SK-N-SH (cell line): Measurements from ENCODE around the gene NHERF2. TPM values are rescaled to one million over a fixed set of nuclear protein-coding genes. Genes with fewer than 3 reads are reported as not detected.

Experiments
- CTCF ChIA-PET: fragments of 300-600, 350-600 bp; formaldehyde crosslinking; extraction: SDS; loops from one replicate; lab custom pipeline; 2021; lab: Yijun Ruan, JAX
- POLR2A ChIA-PET: fragments of 350-600 bp; sonication (Branson Sonifier 250); formaldehyde crosslinking; extraction: SDS; loops from one replicate; lab custom pipeline; 2020; ENCODE audit warnings: antibody characterized with exemption, inconsistent platforms; lab: Yijun Ruan, JAX
- DNase-seq: peaks from one replicate; pipeline ENCODE4 v3.0.0; 2012
- H2AFZ ChIP-seq: fragments of 200-600 bp; sonication (generic); 2 replicates; pipeline ENCODE4 v1.8.1; 2016; ENCODE audit warnings: antibody characterized with exemption, mild to moderate bottlenecking, low read depth
- H3F3A ChIP-seq: fragments of 200-600 bp; sonication (generic); replicated peaks from 2 replicates; pipeline ENCODE3; 2016; ENCODE audit warnings: antibody characterized with exemption, mild to moderate bottlenecking; ENCODE audit not compliant: insufficient read depth
- H3K27ac ChIP-seq, 2 experiments: fragments of 200-500 bp in 1 of 2; fragments of 200-600 bp in 1 of 2; sonication (Bioruptor generic) in 1 of 2; sonication (generic), shearing (Covaris generic) in 1 of 2; 2 replicates each; pipeline versions ENCODE4 v1.5.1 to v1.6.1; 2014 to 2016; ENCODE audit warnings: low read depth in 2 of 2, inconsistent platforms in 1 of 2, low read length in 1 of 2, mild to moderate bottlenecking in 1 of 2, mixed read lengths in 1 of 2
- H3K27me3 ChIP-seq: fragments of 200-600 bp; sonication (generic), shearing (Covaris generic); 2 replicates; pipeline ENCODE4 v1.6.1; 2016; ENCODE audit warnings: mixed run types; ENCODE audit not compliant: insufficient read depth
- H3K36me3 ChIP-seq, 2 experiments: fragments of 200-500 bp in 1 of 2; fragments of 200-600 bp in 1 of 2; sonication (Bioruptor generic) in 1 of 2; sonication (generic) in 1 of 2; replicated peaks in 1 of 2; 2 replicates each; pipeline versions ENCODE3 to v1.5.1; 2014 to 2016; ENCODE audit warnings: low read length in 1 of 2, mild to moderate bottlenecking in 1 of 2; ENCODE audit not compliant: insufficient read depth in 2 of 2, control insufficient read depth in 1 of 2
- H3K4me1 ChIP-seq, 2 experiments: fragments of 200-500 bp in 1 of 2; fragments of 200-600 bp in 1 of 2; sonication (Bioruptor generic) in 1 of 2; sonication (generic), shearing (Covaris generic) in 1 of 2; 2 replicates each; pipeline versions ENCODE4 v1.5.1 to v1.6.1; 2014 to 2016; ENCODE audit warnings: low read depth in 1 of 2, low read length in 1 of 2, mixed run types in 1 of 2; ENCODE audit not compliant: insufficient read depth in 2 of 2, control insufficient read depth in 1 of 2
- H3K4me2 ChIP-seq: fragments of 200-600 bp; sonication (generic), shearing (Covaris generic); 2 replicates; pipeline ENCODE4 v1.6.1; 2017; ENCODE audit warnings: mixed run types
- H3K4me3 ChIP-seq, 2 experiments: fragments of 200-500 bp in 1 of 2; fragments of 200-600 bp in 1 of 2; sonication (Bioruptor generic) in 1 of 2; sonication (generic), shearing (Covaris generic) in 1 of 2; 2 replicates each; pipeline versions ENCODE4 v1.5.1 to v1.8.1; 2014 to 2016; ENCODE audit warnings: low read depth in 2 of 2, inconsistent platforms in 1 of 2, low read length in 1 of 2, mild to moderate bottlenecking in 1 of 2, mixed read lengths in 1 of 2, moderate library complexity in 1 of 2
- H3K79me2 ChIP-seq: fragments of 200-600 bp; sonication (generic); 2 replicates; pipeline ENCODE4 v1.8.1; 2017; ENCODE audit warnings: mild to moderate bottlenecking; ENCODE audit not compliant: insufficient read depth
- H3K9ac ChIP-seq: fragments of 200-600 bp; sonication (generic); 2 replicates; pipeline ENCODE4 v1.6.1; 2017; ENCODE audit warnings: mixed run types
- H3K9me2 ChIP-seq: fragments of 200-600 bp; sonication (generic); 2 replicates; pipeline ENCODE4 v1.6.1; 2017; ENCODE audit warnings: mixed run types
- H3K9me3 ChIP-seq: fragments of 200-600 bp; sonication (generic); 2 replicates; pipeline ENCODE4 v1.6.1; 2017; ENCODE audit warnings: mixed run types, mild to moderate bottlenecking, moderate library complexity
- H4K20me1 ChIP-seq: fragments of 200-600 bp; sonication (generic); 2 replicates; pipeline ENCODE4 v1.6.1; 2017; ENCODE audit warnings: mild to moderate bottlenecking, mixed run types; ENCODE audit not compliant: insufficient read depth
- CTCF ChIP-seq: fragments of 200-600 bp; sonication (generic); IDR thresholded peaks from 2 replicates; pipeline ENCODE4 v1.6.1; 2017; ENCODE audit warnings: antibody characterized with exemption, mild to moderate bottlenecking, moderate library complexity
- ELF1 ChIP-seq: IDR thresholded peaks from 2 replicates; pipeline ENCODE4 v1.4.0; 2012
- EP300 ChIP-seq, 2 experiments: IDR thresholded peaks; 2 replicates each; pipeline versions ENCODE4 v1.4.0 to v1.6.1; 2012; ENCODE audit warnings: borderline replicate concordance in 1 of 2, low read depth in 1 of 2, low read length in 1 of 2
- EZH2phosphoT487 ChIP-seq: fragments of 200-600 bp; sonication (generic); IDR thresholded peaks from 2 replicates; pipeline ENCODE4 v1.6.1; 2017; ENCODE audit warnings: low read depth, mixed run types, mild to moderate bottlenecking, antibody characterized with exemption, moderate library complexity, borderline replicate concordance
- FOXJ3 ChIP-seq: sonication (generic); formaldehyde crosslinking; IDR thresholded peaks from 2 replicates; pipeline ENCODE4 v1.5.1; 2020; ENCODE audit warnings: mild to moderate bottlenecking, missing genetic modification reagents
- GATA2 ChIP-seq: sonication (generic); formaldehyde crosslinking; IDR thresholded peaks from 2 replicates; pipeline ENCODE4 v1.5.0; 2020; ENCODE audit warnings: mild to moderate bottlenecking, missing genetic modification reagents
- JUND ChIP-seq: IDR thresholded peaks from 2 replicates; pipeline ENCODE4 v1.4.0; 2012
- MAX ChIP-seq: IDR thresholded peaks from 2 replicates; pipeline ENCODE4 v1.4.0; 2012; ENCODE audit warnings: low read depth
- NFIC ChIP-seq: IDR thresholded peaks from 2 replicates; pipeline ENCODE4 v1.4.0; 2012; ENCODE audit warnings: borderline replicate concordance
- NRF1 ChIP-seq: IDR thresholded peaks from 2 replicates; pipeline ENCODE4 v1.6.1; 2012; ENCODE audit warnings: low read depth, mild to moderate bottlenecking, low read length
- POLR2AphosphoS5 ChIP-seq: IDR thresholded peaks from 2 replicates; pipeline ENCODE4 v1.6.1; 2012; ENCODE audit warnings: low read depth, low read length
- REST ChIP-seq: IDR thresholded peaks from 2 replicates; pipeline ENCODE4 v1.6.1; 2012; ENCODE audit warnings: mild to moderate bottlenecking, low read depth, low read length, moderate library complexity
- RXRA ChIP-seq: IDR thresholded peaks from 2 replicates; pipeline ENCODE4 v1.4.0; 2012; ENCODE audit warnings: low read depth, mild to moderate bottlenecking, borderline replicate concordance
- SIN3A ChIP-seq: IDR thresholded peaks from 2 replicates; pipeline ENCODE4 v1.6.1; 2012; ENCODE audit warnings: low read depth, mild to moderate bottlenecking, low read length, moderate library complexity, borderline replicate concordance
- SMC3 ChIP-seq: IDR thresholded peaks from 2 replicates; pipeline ENCODE4 v1.6.1; 2012; ENCODE audit warnings: low read depth, low read length, improper control_type of control experiment
- TCF12 ChIP-seq: IDR thresholded peaks from 2 replicates; pipeline ENCODE4 v1.4.0; 2012
- USF1 ChIP-seq: IDR thresholded peaks from 2 replicates; pipeline ENCODE4 v1.4.0; 2012; ENCODE audit warnings: low read depth, borderline replicate concordance
- ZBTB33 ChIP-seq: IDR thresholded peaks from 2 replicates; pipeline ENCODE4 v1.4.0; 2012; ENCODE audit warnings: low read depth, borderline replicate concordance
- WGBS: methylation state at CpG from one replicate; pipeline ENCODE4 v1.1.6; 2017; ENCODE audit warnings: low lambda C conversion rate; 5-methylcytosine and 5-hydroxymethylcytosine counted together
- polyA plus RNA-seq, 3 experiments: library from polyadenylated mRNA; depleted of rRNA; stranded (reverse); fragments of >200 nt; gene quantifications; 2 replicates each; pipeline ENCODE4 v1.2.3, GENCODE V29; 2012

NHERF2 gene
- polyA plus RNA-seq, 1 of the 3 experiments (the other 2 are of a cell fraction), result 53.8 TPM

GRCh38 chr16:2015117-2015946, 11.4 kb upstream of the NHERF2 start:
- no peak for DNase-seq
- no peak overlapping the region for H3K9ac ChIP-seq
- H3K4me3 ChIP-seq, result no peak overlapping the region
- peaks cover 0 to 5% of the 10 kb centered on the region in 2 experiments; a peak in 1 of 4 replicates for H3K4me1 ChIP-seq
- H3K36me3 ChIP-seq, result no peaks in the 10 kb centered on the region
- no peaks in the 10 kb centered on the region for H3K9me2 ChIP-seq
- ChIA-PET POLR2A (interaction anchor here (0.7 kb wide), 1 partner anchor 138 kb away, joined by 3 read pairs; no protein-coding TSS in a partner anchor), CTCF (interaction anchor here (0.7 to 2.3 kb wide), 5 partner anchors 9 to 126 kb away, joined by 3 to 17 read pairs (median 6); no protein-coding TSS in a partner anchor)
- H3F3A ChIP-seq, result peaks cover 2% of the 10 kb centered on the region
- TF ChIP-seq CTCF, result no peak
- TF ChIP-seq NFIC, result no peak
- no peak for TF ChIP-seq ELF1
- TF ChIP-seq POLR2AphosphoS5, result no peak
- no peak for TF ChIP-seq SIN3A
- TF ChIP-seq FOXJ3 (CRISPR knock-in tag), result no peak
- TF ChIP-seq EZH2phosphoT487, result no peak
- TF ChIP-seq REST, result no peak
- TF ChIP-seq ZBTB33, result no peak
- TF ChIP-seq SMC3, result no peak
- no peak for TF ChIP-seq NRF1
- no peak for TF ChIP-seq GATA2 (CRISPR knock-in tag)
- TF ChIP-seq JUND, result no peak
- no peak for TF ChIP-seq EP300 (IDR thresholded peaks at IDR 0.05; ENCODE audit: borderline replicate concordance in 1 of 2, low read depth in 1 of 2, low read length in 1 of 2)
- TF ChIP-seq USF1, result no peak
- TF ChIP-seq MAX, result no peak
- TF ChIP-seq RXRA, result no peak
- no peak for TF ChIP-seq TCF12
- no peaks in the 10 kb centered on the region; the same call in 1 of the 2 replicates for H3K27me3 ChIP-seq
- H3K9me3 ChIP-seq, result no peaks in the 10 kb centered on the region
- H3K27ac ChIP-seq, result no peak overlapping the region
- 73% methylated on average over 20 of the region's 24 CpGs for WGBS
- no peak overlapping the region for H2AFZ ChIP-seq
- H3K4me2 ChIP-seq, result no peak overlapping the region
- H3K79me2 ChIP-seq, result peaks cover 5% of the 10 kb centered on the region
- H4K20me1 ChIP-seq, result no peaks in the 10 kb centered on the region
